ENCODE data around the gene SMIM5.
"Not testable (repeated sequence)": the region's sequence is repeated elsewhere in the genome, so short reads cannot be mapped to it uniquely, and the experiment has no call there.

Gene SMIM5, protein sequence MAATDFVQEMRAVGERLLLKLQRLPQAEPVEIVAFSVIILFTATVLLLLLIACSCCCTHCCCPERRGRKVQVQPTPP

DNA sequence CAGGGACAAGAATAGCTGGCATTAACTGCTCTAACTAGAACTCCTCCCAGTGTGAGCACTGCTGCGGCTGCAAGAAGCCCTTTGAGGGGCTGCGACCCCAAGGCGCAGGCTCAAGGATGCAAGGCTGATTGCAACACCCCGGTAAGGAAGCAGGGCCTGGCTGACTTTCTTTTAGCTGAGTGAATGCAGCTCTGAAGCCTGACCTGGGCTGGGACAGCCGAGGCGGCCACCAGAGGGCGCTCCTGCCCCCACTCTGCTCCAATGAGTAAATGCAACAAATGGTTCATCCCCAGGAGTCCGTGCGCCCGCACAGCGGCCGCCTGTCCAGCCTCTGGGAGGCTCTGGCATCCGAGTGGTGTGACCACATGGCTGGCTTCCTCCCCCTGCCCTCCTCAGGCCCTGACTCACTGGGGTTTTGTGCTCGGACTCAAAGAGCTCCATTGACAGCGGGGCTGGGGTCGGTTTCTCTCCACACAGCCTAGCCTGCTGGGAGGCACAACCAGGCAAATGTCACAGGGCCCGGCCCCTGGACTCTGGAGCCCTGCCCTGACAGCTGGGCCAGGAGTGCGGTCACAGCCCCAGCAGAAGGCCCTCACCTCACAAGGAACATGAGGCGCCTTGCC, at the start of gene SMIM5:
TSS of gene SMIM5 (plus strand) at position 572 of the 623 bp plus-strand sequence. CDS start 6,768 bp downstream, outside the sequence.
- DNase-seq (ENCODE audit: low read depth, low spot score) = peak; percentile 65

DNA sequence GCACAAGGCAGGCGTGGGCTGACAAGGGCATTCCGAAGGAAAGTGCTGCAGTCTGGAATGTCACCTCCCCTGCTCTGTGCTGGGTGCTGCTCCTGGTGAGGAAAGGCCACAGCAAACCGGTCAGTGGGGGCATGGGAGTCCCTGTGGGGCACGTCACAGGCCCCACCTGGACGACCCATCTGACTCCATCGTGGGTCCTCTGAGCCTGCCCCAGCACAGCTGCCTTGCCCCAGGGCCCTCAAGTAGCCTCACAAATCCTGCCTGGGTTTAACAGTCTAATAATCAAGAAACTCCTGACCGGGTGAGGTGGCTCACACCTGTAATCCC, 48.4 kb upstream of the SMIM5 start:
- DNase-seq (ENCODE audit: low read depth, low spot score) = no peak

DNA sequence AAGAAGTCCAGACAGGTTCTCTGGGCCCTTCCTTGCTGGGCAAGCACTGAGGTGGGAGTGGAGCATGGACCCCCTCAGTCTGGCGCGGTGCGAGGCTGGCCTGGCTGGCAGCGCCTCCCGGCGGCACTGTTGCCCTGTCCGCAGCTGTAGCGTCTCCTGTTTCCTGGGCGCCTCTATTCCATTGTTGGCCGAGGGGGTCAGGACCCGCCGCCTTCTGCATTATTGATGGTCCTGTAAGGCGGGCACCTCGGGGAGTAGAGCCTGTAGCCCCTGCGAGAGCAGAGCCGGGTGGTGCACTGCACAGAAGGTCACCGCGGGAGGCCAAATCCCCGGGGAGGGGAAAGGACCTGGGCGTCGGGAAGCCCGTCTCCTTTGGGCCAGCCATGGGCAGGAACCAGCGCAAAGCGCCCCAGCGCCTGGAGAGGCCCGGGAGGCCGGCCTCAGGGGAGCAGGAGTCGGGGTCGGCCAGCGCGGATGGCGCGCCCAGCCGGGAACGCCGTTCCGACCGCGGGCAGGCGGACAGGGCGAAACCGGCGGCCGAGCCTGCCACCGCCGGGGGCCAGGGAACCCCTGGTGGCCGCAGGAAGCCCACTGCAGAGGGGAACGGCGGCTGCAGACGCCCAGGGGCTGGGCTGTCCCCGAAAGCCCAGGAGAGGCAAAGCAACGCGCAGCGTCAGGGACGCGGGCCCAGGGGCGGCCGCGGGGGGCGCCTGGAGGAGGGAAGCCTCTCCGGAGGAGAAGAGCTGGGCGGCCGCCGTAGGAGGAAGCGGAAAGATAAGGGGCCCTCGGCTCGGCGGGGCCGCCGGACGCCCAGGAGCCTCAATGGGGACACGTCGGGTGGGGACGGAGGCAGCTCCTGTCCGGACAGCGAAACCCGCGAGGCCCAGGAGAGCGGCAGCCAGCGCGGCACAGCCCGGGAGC, 45.3 kb upstream of the SMIM5 start, which contains the start of gene MYO15B:
TSS of gene MYO15B (plus strand) at position 126 of the 921 bp plus-strand sequence. CDS start at position 384, 258 bp downstream.
- peak; percentile 51 for DNase-seq (ENCODE audit: low read depth, low spot score)

DNA sequence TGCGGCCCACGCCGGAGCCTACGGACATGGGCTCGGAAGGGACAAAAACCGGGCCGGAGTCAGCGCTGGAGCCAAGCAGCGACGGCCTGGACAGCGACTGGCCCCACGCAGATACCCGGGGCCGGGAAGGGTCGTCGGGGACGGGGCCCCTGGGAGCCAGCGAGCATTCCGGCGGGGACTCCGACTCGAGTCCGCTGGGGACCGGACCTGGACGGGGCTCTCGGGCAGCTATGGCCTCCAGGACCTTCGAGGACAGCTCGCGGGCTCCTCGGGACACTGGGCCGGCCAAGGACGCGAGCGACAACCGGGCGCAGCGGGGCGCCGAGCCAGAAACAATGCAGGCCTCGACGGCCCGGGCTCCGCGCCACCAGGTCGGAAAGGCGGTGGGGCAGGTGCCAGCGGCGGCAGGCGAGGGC, 44.6 kb upstream of the SMIM5 start:
- DNase-seq (ENCODE audit: low read depth, low spot score) = no peak

DNA sequence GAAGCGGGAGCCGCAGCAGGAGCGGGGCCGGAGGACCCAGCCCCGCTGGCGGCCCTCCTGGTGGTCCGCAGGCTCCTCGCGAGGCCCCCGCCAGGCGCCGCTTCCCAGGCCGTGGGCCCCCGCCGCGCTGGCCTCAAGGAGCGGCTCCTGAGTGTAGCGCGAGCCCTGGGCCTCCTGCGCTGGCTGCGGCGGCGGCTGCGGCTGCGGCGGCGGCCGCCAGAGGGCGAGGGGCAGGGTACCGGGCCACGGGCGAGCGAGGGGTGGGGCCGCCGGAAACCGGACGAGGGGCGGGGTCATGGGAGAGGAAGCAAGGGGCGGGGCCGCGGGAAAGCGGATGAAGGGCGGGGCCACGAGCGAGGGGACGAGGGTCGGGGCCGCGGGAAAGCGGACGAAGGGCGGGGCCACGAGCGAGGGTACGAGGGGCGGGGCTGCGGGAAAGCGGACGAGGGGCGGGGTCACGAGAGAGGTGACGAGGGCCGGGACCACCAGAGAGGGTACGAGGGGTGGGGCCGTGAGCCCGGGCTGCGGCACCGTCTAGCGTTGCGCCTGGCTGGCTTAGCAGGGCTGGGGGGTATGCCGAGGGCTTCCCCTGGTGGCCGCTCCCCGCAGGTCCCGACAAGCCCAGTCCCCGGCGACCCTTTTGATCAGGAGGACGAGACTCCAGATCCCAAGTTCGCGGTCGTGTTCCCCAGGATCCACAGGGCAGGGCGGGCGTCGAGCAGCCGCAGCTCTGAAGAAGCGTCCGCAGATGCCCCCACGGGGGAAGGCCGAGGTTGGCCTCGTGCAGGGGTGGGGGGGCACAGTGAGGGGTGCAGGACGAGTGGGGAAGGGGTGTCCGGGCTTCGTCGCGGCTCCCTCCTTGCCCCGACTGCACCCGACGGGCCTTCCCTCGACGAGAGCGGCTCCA, 44.0 kb upstream of the SMIM5 start:
- peak; percentile 97 for DNase-seq (ENCODE audit: low read depth, low spot score)

DNA sequence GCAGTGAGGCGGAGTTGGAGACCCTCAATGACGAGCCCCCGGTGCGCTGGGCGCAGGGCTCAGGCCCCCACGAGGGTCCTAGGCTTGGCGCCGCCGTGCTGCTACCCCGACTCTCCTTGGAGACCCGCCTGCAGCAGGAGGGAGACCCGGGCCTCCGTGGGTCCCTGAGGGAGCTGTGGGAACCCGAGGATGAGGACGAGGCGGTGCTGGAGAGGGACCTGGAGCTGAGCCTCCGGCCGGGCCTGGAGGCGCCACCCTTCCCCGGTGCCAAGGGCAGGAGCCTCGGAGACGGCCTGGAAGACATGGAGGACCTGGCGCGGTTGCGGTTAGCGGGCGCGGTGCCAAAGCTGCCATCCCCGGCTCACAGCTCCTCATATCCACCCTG, 43.3 kb upstream of the SMIM5 start:
- DNase-seq (ENCODE audit: low read depth, low spot score) = no peak

DNA sequence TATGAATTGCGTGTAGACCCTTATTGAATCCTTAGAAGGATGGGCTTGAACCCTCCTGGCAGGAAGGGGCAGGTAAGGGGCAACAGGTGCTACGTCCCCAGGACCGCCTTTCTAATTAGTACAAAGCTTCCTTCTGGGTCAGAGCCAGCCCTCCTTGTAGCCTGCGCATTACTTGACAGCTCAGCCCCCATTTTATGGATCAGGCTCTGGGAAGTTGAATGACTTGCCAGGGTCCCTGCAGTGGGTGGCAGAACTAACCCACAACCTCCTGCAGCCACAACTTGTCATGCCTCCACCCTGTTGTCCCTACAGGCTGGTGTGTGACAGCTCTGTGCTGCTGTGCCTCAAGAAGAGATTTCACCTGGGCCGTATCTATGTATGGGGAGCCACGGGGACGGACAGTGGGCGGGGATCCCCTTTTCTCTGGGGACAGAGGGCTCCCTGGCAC, 42.9 kb upstream of the SMIM5 start:
- no peak for DNase-seq (ENCODE audit: low read depth, low spot score)

DNA sequence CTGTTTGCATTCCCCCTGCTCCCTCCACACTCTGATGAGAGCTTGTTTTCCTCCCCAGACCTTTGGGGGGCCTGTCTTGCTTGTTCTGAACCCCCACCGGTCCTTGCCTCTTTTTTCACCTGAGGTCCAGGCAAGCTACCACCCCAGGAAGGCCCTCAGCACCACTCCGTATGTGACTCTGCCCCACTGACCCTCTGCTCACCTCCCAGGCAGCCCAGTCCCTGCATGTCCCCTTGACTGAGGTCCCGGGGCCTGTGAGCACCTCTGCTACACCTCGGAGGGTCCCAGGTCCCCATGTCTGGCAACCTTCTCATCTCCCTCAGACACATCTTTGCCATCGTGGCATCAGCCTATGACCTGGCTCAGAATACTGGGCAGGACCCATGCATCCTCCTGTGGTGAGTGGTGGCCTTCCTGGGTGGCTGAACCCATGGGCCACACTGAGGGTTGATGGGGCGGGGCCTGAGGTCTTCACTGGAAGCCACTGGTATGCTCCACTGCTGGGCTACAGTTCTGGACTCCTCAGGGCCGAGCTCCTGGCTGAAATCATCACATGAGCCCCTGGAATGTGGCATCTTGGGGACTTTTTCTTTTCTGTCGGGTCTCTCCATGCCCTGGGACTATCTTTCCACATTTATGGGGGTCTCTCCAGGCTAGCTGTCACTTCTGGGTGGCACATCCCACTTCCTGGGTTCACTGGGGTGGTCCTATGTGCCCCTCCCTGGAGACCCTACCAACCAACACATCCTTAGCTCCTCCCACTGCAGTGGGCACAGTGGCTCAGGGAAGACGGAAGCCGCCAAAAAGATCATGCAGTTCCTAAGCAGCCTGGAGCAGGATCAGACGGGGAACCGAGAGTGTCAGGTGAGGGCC, 42.1 kb upstream of the SMIM5 start:
- no peak for DNase-seq (ENCODE audit: low read depth, low spot score)

DNA sequence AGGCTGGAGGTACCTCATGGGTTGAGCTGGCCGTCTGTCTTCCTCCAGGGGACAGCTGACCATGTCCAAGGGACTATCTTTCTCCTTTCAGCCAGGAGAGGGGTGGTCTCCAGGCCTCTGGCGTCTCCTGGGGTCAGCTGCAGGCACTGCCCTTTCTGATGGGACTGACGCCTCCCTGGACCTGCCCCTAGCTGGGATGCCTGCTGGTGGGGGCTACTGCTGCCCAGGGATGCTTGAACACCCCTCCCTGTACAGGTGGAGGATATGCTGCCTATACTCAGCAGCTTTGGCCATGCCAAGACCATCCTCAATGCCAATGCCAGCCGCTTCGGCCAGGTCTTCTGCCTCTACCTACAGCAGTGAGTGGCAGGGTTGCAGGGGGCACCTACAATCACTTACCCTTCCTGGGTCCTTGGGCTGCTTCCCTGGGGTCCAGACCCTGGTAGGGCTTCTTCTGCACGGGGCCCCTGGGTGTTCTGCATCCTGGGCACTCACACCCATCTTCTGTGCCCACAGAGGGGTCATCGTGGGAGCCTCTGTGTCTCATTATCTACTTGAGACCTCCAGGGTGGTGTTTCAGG, 41.4 kb upstream of the SMIM5 start:
- DNase-seq (ENCODE audit: low read depth, low spot score) = no peak

DNA sequence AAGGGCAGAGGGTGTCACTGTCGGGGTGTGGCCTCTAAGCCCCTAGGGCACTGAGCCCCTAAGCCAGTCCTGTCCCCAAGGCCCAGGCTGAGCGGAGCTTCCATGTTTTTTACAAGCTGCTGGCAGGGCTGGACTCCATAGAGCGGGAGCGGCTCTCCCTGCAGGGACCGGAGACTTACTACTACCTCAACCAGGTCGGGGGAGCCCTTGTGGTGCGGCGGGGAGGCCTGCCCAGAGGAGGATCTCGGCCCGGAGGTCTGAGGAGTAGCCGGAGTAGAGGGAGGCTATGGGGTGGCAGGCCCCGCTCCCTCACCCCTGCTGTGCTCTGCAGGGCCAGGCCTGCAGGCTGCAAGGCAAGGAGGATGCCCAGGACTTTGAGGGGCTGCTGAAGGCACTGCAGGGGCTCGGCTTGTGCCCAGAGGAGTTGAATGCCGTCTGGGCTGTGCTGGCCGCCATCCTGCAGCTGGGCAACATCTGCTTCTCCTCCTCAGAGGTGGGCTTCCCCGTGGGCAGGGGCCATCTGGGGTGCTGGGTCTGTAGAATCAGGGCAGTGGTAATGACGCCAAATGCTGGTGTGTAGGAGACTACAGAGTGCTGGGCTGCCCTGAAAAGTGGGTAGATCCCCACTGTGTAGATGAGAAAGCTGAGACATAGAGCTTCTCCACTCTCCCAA, 40.8 kb upstream of the SMIM5 start:
- DNase-seq (ENCODE audit: low read depth, low spot score) = no peak

DNA sequence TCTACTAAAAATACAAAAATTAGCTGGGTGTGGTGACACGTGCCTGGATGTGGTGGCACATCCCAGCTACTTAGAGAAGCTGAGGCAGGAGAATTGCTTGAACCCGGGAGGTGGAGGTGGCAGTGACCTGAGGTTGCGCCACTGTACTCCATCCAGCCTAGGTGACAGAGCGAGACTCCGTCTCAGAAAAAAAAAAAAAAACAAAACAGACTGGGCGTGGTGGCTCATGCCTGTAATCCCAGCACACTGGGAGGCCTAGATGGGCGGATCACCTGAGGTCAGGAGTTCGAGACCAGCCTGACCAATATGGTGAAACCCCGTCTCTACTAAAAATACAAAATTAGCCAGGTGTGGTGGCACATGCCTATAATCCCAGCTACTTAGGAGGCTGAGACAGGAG, 39.8 kb upstream of the SMIM5 start:
- DNase-seq (ENCODE audit: low read depth, low spot score) = not testable (repeated sequence)

DNA sequence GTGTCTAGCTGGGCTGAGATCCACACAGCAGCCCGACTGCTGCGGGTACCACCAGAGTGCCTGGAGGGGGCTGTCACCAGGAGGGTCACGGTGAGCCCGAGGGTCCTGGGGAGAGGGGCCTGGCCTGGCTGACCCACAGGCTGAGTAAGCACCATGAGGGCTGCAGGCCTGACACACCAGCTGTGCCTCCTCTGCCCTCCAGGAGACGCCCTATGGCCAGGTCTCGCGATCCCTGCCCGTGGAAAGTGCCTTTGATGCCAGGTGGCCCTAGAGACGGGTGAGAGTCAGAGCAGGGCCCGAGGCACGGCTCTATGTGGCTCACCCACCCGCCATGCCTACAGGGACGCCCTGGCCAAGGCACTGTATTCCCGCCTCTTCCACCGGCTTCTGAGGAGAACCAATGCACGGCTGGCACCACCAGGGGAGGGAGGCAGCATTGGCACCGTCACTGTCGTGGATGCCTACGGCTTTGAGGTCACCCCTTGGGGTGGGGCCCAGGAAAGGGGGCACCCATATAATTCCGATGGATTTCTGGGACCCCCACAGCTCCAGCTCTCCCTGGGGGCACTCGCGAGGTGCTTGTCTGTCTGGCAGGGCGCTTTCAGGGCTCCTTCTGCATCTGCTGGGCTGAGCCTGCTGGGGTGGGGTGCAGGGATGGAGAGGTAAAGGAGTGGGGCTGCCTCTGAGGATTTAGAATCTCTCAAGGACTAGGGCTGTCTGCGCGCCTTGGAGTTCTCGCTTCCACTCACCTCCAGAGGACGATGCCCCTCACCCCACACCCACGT, 38.5 kb upstream of the SMIM5 start:
- no peak for DNase-seq (ENCODE audit: low read depth, low spot score)

DNA sequence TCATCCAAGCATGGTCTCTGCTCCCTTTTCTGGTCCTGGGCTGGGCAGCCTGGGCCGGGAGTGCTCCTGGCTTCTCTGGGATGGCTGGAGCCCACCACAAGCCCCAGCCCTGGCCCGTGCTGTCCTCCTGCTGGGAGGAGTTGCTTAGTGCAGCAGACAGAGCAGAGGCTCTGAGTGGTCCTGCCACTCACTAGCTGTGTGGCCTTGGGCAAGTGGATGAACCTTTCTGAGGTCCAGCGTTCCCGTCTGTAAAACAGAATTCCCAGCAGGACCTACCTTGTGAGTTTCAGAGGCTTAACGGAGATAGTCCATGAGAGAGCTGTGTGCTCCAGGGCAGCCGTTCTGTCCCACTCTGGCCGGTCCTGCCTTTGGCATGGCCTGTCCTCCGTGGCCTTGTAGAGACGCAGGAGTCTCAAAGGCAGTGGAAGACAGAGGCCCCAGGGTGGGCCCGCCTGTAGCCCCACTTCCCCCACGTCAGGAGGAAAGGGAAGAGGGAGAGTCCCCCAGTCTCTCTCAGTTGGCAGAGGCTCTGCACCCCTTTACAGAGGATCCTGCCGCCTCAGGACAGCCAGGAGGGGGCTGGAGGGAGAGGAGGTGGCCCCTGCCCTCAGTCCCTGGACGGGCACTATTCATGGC, 37.8 kb upstream of the SMIM5 start:
- DNase-seq (ENCODE audit: low read depth, low spot score) = no peak

DNA sequence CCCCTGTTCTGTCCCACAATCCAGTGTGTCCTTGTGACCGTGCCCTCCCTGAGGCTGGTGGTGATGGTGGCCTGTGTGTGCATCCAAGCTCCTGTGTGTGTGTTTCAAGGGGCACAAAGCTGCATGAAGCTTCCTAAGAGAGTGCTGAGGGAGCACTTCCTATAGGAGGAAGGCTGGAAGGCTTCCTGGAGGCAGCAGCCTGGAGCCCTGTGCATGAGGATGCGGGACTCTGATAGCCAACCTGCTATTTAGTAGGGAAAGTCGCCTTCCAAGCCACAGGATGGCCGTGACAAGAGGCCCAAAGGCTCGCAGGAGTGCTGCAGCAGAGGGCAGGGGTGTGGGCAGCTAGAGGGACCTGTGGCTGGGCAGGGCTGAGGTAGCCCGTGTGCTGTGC, 37.3 kb upstream of the SMIM5 start:
- DNase-seq (ENCODE audit: low read depth, low spot score) = no peak

DNA sequence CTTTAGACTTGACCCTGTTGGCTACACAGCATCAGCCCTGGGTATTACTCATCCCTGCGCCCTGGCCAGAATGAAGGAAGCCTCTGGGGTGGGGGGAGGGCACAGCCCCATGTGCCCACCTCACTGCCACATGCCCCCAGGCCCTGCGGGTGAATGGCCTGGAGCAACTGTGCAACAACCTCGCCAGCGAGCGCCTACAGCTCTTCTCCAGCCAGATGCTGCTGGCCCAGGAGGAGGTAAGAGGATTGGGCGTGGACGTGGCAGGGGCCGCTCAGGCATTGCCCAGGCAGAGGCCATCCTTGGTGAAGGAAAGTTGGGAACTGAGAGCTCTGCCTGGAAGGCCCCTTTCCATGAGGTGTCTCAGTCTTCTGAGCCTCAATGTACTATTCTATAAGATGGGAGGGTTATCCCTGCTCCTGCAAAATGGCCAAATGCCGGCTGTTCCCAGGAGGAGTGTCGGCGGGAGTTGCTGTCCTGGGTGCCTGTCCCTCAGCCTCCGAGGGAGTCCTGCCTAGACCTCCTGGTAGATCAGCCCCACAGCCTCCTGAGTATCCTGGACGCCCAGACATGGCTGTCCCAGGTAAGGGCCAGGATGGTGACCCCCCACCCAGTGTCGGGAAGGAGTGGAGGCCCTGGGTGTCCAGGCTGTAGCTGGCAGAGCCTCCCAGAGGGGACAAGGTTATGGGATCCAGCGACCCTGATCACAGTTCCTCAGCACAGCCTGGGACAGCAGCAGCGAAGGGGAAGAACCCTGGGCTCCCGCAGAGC, 36.7 kb upstream of the SMIM5 start:
- no peak for DNase-seq (ENCODE audit: low read depth, low spot score)

DNA sequence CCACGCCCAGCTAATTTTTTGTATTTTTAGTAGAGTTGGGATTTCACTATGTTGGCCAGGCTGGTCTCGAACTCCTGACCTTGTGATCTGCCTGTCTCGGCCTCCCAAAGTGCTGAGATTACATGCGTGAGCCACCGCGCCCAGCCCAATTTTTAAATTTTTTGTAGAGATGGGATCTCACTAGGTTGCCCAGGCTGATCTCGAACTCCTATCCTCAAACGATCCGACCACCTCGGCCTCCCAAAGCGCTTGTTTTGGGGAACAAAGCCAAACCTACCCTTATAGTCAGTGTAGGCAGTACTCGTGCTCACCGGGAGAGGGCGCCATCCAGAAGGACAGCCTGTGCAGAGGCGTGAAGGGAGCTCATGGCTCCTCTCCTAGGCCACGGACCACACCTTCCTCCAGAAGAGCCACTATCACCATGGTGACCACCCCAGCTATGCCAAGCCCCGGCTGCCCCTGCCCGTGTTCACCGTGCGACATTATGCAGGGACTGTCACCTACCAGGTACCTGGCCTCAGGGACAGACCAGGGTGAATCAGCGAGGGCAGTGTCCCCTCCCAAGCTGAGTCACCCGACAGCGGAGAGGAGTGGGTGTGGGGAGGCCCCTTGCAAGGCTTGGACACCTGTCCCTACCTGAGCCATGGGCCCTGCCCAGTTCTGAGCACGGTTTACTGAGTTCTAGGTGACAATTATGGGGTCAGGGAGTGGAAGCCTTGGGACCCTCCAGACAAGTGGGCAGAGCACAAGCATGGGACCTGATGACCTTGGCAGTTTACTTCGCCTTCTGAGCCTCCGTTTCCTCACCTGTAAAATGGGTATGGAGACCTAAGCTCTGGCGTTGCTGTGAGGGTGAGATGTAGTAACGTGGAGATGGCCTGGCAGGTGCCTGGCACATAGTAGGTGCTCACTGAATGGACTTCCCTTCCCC, 31.9 kb upstream of the SMIM5 start:
- peak; percentile 25 for DNase-seq (ENCODE audit: low read depth, low spot score)

DNA sequence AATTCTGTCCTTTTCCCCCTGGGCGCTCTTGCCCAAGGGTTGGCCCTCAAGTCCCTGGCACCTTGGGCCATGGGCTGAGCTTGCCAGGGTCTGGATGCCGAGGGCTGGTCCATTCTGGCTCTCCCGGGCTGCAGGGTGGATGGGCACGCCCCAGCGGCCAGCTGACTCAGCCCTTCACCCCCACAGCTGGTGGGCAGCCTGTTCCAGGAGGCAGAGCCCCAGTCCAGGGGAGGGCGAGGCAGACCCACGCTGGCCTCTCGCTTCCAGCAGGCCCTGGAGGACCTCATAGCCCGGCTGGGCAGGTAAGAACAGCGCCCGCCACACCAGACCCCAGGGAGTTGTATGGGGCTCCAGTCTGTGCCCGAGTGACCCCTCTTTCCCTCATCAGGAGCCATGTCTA, 30.6 kb upstream of the SMIM5 start:
- no peak for DNase-seq (ENCODE audit: low read depth, low spot score)

Data from activated naive CD8-positive, alpha-beta T cell treated with anti-CD3 and anti-CD28 coated beads, Interleukin-2, amount 50 U/mL, for 16 hours (primary cell).